Retinal pigment epithelial cell (primary cell): ENCODE results near the gene NT5M.

Experiments
- DNase-seq: peaks from one replicate; pipeline ENCODE4 v3.0.0-alpha.2; 2010; ENCODE audit warnings: low read depth
- H3K4me3 ChIP-seq: 2 replicates; pipeline ENCODE4 v1.5.1; 2011; ENCODE audit warnings: mild to moderate bottlenecking, low read length, control low read depth, moderate library complexity
- CTCF ChIP-seq: conservative IDR thresholded peaks from 2 replicates; pipeline ENCODE4 v1.5.1; 2011; ENCODE audit warnings: low read depth, low read length, control low read depth, inconsistent platforms

The NT5M gene

GRCh38 chr17:17325228-17325627 is 22.1 kb downstream of the NT5M start:
- no peak overlapping the region for H3K4me3 ChIP-seq
- TF ChIP-seq CTCF = no peak
- no peak for DNase-seq

- no peak for DNase-seq
- TF ChIP-seq CTCF = no peak
- H3K4me3 ChIP-seq = no peak overlapping the region
Observed at GRCh38 chr17:17325816-17326215, 22.6 kb downstream of the NT5M start.

- DNase-seq = no peak
- H3K4me3 ChIP-seq = no peak overlapping the region
- TF ChIP-seq CTCF = no peak
Observed at GRCh38 chr17:17326275-17326875, 23.2 kb downstream of the NT5M start.

GRCh38 chr17:17328251-17328650 is 25.1 kb downstream of the NT5M start:
- no peak for TF ChIP-seq CTCF
- DNase-seq = no peak
- H3K4me3 ChIP-seq = no peak overlapping the region

GRCh38 chr17:17341452-17341851 is 38.3 kb downstream of the NT5M start:
- TF ChIP-seq CTCF = no peak
- DNase-seq = no peak
- no peak overlapping the region for H3K4me3 ChIP-seq

- no peak overlapping the region for H3K4me3 ChIP-seq
- DNase-seq = no peak
- TF ChIP-seq CTCF = no peak
Observed at GRCh38 chr17:17342242-17342945, 39.2 kb downstream of the NT5M start.

GRCh38 chr17:17343160-17343735 is 40.1 kb downstream of the NT5M start:
- no peak overlapping the region for H3K4me3 ChIP-seq
- DNase-seq = no peak
- TF ChIP-seq CTCF = no peak
